IMR-90 (cell line): ENCODE measurements around the gene ITPR2. TPM values are rescaled to one million over a fixed set of nuclear protein-coding genes. Genes with fewer than 3 reads are reported as not detected.

ENCODE experiments used
- ATAC-seq: fragments of 200-7000 bp; cut with Tn5 transposase; 2 replicates; pipeline ENCODE4 v1.9.1; 2020; ENCODE audit warnings: low read depth, mild to moderate bottlenecking, moderate library complexity
- BruUV-seq: library from RNA; stranded (reverse); fragments of 400-500 nt; replicated peaks from 2 replicates; lab custom pipeline; 2021; lab: Mats Ljungman, UMichigan
- CTCF ChIA-PET: fragments of 300-600 bp; formaldehyde crosslinking; extraction: SDS; loops from one replicate; lab custom pipeline; 2021; ENCODE audit warnings: antibody characterized with exemption; lab: Yijun Ruan, JAX
- POLR2A ChIA-PET: fragments of 300-600 bp; sonication (Branson Sonifier 250); formaldehyde crosslinking; loops from one replicate; lab custom pipeline; 2022; ENCODE audit warnings: antibody characterized with exemption; ENCODE audit not compliant: unreplicated experiment; lab: Charles Lee
- DNase-seq: peaks from one replicate; pipeline ENCODE4 v3.0.0; 2013
- H2AFZ ChIP-seq: replicated peaks from 2 replicates; pipeline ENCODE3; 2013; ENCODE audit warnings: low read length, mild to moderate bottlenecking; ENCODE audit not compliant: poor library complexity
- H2AK5ac ChIP-seq: 2 replicates; pipeline ENCODE4 v1.6.1; 2013; ENCODE audit warnings: low read depth, low read length, inconsistent platforms
- H2AK9ac ChIP-seq: replicated peaks from 2 replicates; pipeline ENCODE3; 2013; ENCODE audit warnings: mild to moderate bottlenecking, low read depth, low read length, moderate library complexity; ENCODE audit not compliant: poor library complexity
- H2BK120ac ChIP-seq: 2 replicates; pipeline ENCODE4 v1.6.1; 2013; ENCODE audit warnings: low read depth, low read length, inconsistent platforms
- H2BK15ac ChIP-seq: 3 replicates; pipeline ENCODE4 v1.6.1; 2013; ENCODE audit warnings: low read depth, low read length, inconsistent platforms
- H2BK20ac ChIP-seq: 2 replicates; pipeline ENCODE4 v1.6.1; 2013; ENCODE audit warnings: low read depth, mild to moderate bottlenecking, inconsistent platforms, low read length, moderate library complexity
- H2BK5ac ChIP-seq: 2 replicates; pipeline ENCODE4 v1.6.1; 2013; ENCODE audit warnings: mild to moderate bottlenecking, low read depth, low read length, inconsistent platforms; ENCODE audit not compliant: poor library complexity, severe bottlenecking
- H3K14ac ChIP-seq: replicated peaks from 2 replicates; pipeline ENCODE4 v1.6.1; 2013; ENCODE audit warnings: low read depth, low read length, inconsistent platforms
- H3K18ac ChIP-seq: 2 replicates; pipeline ENCODE4 v1.6.1; 2013; ENCODE audit warnings: low read depth, low read length, control low read depth
- H3K23ac ChIP-seq: 2 replicates; pipeline ENCODE4 v1.6.1; 2013; ENCODE audit warnings: low read depth, low read length, inconsistent platforms
- H3K27ac ChIP-seq: 2 replicates; pipeline ENCODE4 v1.5.1; 2013; ENCODE audit warnings: mild to moderate bottlenecking, control low read depth, low read length; ENCODE audit not compliant: insufficient read depth
- H3K27me3 ChIP-seq: 2 replicates; pipeline ENCODE4 v1.6.1; 2013; ENCODE audit warnings: low read length; ENCODE audit not compliant: control insufficient read depth, insufficient read depth
- H3K36me3 ChIP-seq: 2 replicates; pipeline ENCODE4 v1.6.1; 2013; ENCODE audit warnings: low read length, mixed read lengths; ENCODE audit not compliant: control insufficient read depth, insufficient read depth
- H3K4ac ChIP-seq: 2 replicates; pipeline ENCODE4 v1.6.1; 2013; ENCODE audit warnings: low read depth, low read length, inconsistent platforms
- H3K4me1 ChIP-seq: 2 replicates; pipeline ENCODE4 v1.6.1; 2013; ENCODE audit warnings: low read length, mixed read lengths; ENCODE audit not compliant: control insufficient read depth, insufficient read depth
- H3K4me2 ChIP-seq: 2 replicates; pipeline ENCODE4 v1.6.1; 2013; ENCODE audit warnings: low read depth, mild to moderate bottlenecking, control low read depth, low read length, moderate library complexity
- H3K4me3 ChIP-seq: 2 replicates; pipeline ENCODE4 v1.5.1; 2013; ENCODE audit warnings: low read depth, mild to moderate bottlenecking, control low read depth, low read length, moderate library complexity; ENCODE audit not compliant: insufficient read depth
- H3K56ac ChIP-seq: 2 replicates; pipeline ENCODE4 v1.6.1; 2013; ENCODE audit warnings: low read length, inconsistent platforms; ENCODE audit not compliant: insufficient read depth; ENCODE audit errors: extremely low read depth
- H3K79me1 ChIP-seq, 2 experiments: 2 replicates each; pipeline ENCODE4 v1.6.1; 2013; ENCODE audit warnings: low read length in 2 of 2, inconsistent platforms in 1 of 2, low read depth in 1 of 2
- H3K9ac ChIP-seq: 2 replicates; pipeline ENCODE4 v1.6.1; 2013; ENCODE audit warnings: low read depth, low read length, control low read depth
- H3K9me1 ChIP-seq: 2 replicates; pipeline ENCODE4 v1.6.1; 2013; ENCODE audit warnings: low read length, inconsistent platforms; ENCODE audit not compliant: insufficient read depth
- H3K9me3 ChIP-seq: 2 replicates; pipeline ENCODE4 v1.6.1; 2013; ENCODE audit warnings: low read length; ENCODE audit not compliant: control insufficient read depth, insufficient read depth
- H4K20me1 ChIP-seq: 2 replicates; pipeline ENCODE4 v1.6.1; 2013; ENCODE audit warnings: low read length, inconsistent platforms; ENCODE audit not compliant: insufficient read depth
- H4K5ac ChIP-seq: 2 replicates; pipeline ENCODE4 v1.6.1; 2013; ENCODE audit warnings: mild to moderate bottlenecking, low read depth, low read length, control low read depth
- H4K8ac ChIP-seq, 2 experiments: 2 replicates each; pipeline ENCODE4 v1.6.1; 2013; ENCODE audit warnings: low read depth in 2 of 2, low read length in 2 of 2, control low read depth in 1 of 2, inconsistent platforms in 1 of 2
- H4K91ac ChIP-seq: 2 replicates; pipeline ENCODE4 v1.6.1; 2013; ENCODE audit warnings: low read depth, low read length, inconsistent platforms; ENCODE audit not compliant: insufficient read depth
- CHD1 ChIP-seq: IDR thresholded peaks from 2 replicates; pipeline ENCODE4 v1.6.1; 2012; ENCODE audit warnings: low read depth, low read length, improper control_type of control experiment
- FOS ChIP-seq: fragments of 150-350 bp; IDR thresholded peaks from 2 replicates; pipeline ENCODE4 v1.6.1; 2016; ENCODE audit warnings: low read depth, low read length
- POLR2A ChIP-seq: IDR thresholded peaks from 2 replicates; pipeline ENCODE4 v1.6.1; 2012; ENCODE audit warnings: mild to moderate bottlenecking, low read depth, low read length
- RFX5 ChIP-seq: IDR thresholded peaks from 2 replicates; pipeline ENCODE4 v1.8.0; 2012; ENCODE audit warnings: low read depth, mild to moderate bottlenecking, low read length, moderate library complexity
- WGBS, 2 experiments: methylation state at CpG; one replicate each; pipeline versions ENCODE4 v1.1.5 to v1.1.7; 2013; ENCODE audit warnings: missing lambda C conversion rate in 2 of 2; ENCODE audit not compliant: insufficient read length in 1 of 2; ENCODE audit errors: extremely low coverage in 2 of 2; 5-methylcytosine and 5-hydroxymethylcytosine counted together
- dilution Hi-C: fragments of 300-500 bp; cut with HindIII; formaldehyde crosslinking; loops from one replicate; pipeline ENCODE4 v1.14.3; 2018; ENCODE audit warnings: low sequenced_read_pairs; ENCODE audit not compliant: unreplicated experiment
- in situ Hi-C: fragments of 300-500 bp; cut with MboI; formaldehyde crosslinking; loops from 3 replicates; pipeline ENCODE4 v1.14.3; 2019; ENCODE audit warnings: low sequenced_read_pairs, inconsistent platforms, mixed read lengths
- intact Hi-C: fragments of 100-400 bp; cut with micrococcal nuclease; formaldehyde crosslinking; loops from 2 replicates; pipeline ENCODE4 v1.10.0; 2022
- polyA plus RNA-seq, 3 experiments: library from polyadenylated mRNA; depleted of rRNA; stranded (reverse); fragments of >200 nt; gene quantifications; 2 replicates each; pipeline ENCODE4 v1.2.3, GENCODE V29; 2012; ENCODE audit warnings: low replicate concordance in 1 of 3
- total RNA-seq: library from RNA; depleted of rRNA; stranded (reverse); fragments of >200 nt; gene quantifications from 2 replicates; pipeline ENCODE4 v1.2.3, GENCODE V29; 2012

The ITPR2 gene
- total and polyA plus RNA-seq, 2 of the 4 experiments (the other 2 are of a cell fraction), result 1.2 to 9.0 TPM

DNA sequence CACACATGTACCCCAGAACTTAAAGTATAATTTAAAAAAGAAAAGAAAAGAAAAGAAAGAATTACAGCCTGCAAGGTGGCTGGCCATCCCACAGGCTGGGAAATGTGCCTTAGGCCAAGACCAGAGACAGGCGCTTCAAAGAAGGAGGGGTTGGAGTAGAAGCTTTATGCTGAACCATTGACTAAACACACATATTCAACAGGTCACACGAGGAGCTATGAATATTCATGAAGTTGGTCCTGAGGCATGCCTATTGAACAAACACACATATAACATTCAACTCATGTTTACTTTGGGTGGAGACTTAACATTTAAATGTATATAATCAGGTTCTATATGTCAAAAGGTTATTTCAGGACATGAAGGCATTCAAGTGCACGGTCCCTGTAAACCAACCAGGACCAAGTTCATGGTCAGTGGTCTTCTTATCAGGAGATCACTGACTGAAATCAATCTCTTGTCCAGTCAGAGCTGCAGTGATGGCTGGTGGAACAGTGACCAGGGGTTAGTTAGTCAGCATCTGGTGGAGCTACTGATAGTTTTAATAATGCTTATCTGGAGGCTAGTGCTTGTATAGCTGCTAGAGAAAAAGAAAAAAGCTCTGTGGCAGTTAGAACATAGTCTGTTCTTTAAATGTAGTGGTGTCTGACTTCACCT lies 35.6 kb upstream of the ITPR2 start:
- H2AK5ac ChIP-seq, result no peak overlapping the region
- ChIA-PET POLR2A (interaction anchor here (0.5 kb wide), 1 partner anchor 738 kb away, joined by 4 read pairs; no protein-coding TSS in a partner anchor), CTCF (no interaction called here)
- H3K4me2 ChIP-seq, result no peak overlapping the region
- no peak overlapping the region for H2AFZ ChIP-seq
- no peak overlapping the region for H2BK5ac ChIP-seq
- no peak overlapping the region for H4K91ac ChIP-seq
- H2BK15ac ChIP-seq, result no peak overlapping the region
- H4K5ac ChIP-seq, result no peak overlapping the region
- no peaks in the 10 kb centered on the region; the same call in 1 of the 2 replicates for H3K9me1 ChIP-seq
- no peak overlapping the region for H2BK20ac ChIP-seq
- no peak overlapping the region for H3K56ac ChIP-seq
- H3K9ac ChIP-seq, result no peak overlapping the region
- no peak overlapping the region for H3K14ac ChIP-seq
- no peak overlapping the region for H4K8ac ChIP-seq
- H3K18ac ChIP-seq, result no peak overlapping the region
- ATAC-seq (no peak), DNase-seq (no peak)
- H3K79me1 ChIP-seq, result no peaks in the 10 kb centered on the region
- H3K27ac ChIP-seq, result no peak overlapping the region
- peaks cover 9% of the 10 kb centered on the region for H3K27me3 ChIP-seq
- WGBS, 2 experiments, result no CpG with 5 or more reads among the region's 3 CpGs
- H3K4ac ChIP-seq, result no peak overlapping the region
- in situ Hi-C loops (no loop called here), intact Hi-C loops (no loop called here), dilution Hi-C loops (no loop called here)
- H3K23ac ChIP-seq, result no peak overlapping the region
- no TSS peak for BruUV-seq
- H2BK120ac ChIP-seq, result no peak overlapping the region
- H3K36me3 ChIP-seq, result no peaks in the 10 kb centered on the region
- H4K20me1 ChIP-seq, result no peaks in the 10 kb centered on the region
- no peak overlapping the region for H2AK9ac ChIP-seq
- TF ChIP-seq FOS (no peak), POLR2A (no peak), CHD1 (no peak), RFX5 (no peak)
- no peaks in the 10 kb centered on the region for H3K4me1 ChIP-seq
- H3K9me3 ChIP-seq, result no peaks in the 10 kb centered on the region
- H3K4me3 ChIP-seq, result no peak overlapping the region
